ENCODE measurements around the gene ZNF568. TPM values are rescaled to one million over a fixed set of nuclear protein-coding genes. Genes with fewer than 3 reads are reported as not detected.

The ZNF568 gene
- total RNA-seq, 2 donors from 2014 or later = 6.3 to 7.3 TPM

DNA sequence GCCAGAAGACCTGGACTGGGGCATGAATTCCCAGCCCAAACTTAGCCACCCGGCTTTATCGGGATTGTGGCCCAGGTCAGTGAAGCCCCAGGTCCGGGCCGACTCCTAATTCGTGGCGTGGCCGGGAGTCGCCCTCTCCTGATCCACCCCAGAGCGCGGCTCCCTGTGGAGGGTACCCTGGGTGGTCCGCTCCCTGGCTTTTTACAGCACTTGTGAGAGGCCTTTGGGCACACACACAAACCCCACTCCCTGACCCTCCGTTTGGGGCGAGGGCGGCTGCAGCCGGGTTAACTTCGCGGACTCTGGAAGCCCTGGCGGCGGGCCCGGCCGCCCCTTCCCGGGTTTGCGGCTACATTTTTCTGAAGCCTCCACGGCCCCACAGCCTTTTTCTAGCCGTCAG, 56.4 kb downstream of the ZNF568 start:
- Mint-ChIP-seq H3K4me1 (peaks cover 11% of the 10 kb centered on the region), H3K27ac (peak overlapping the region; percentile 61), H3K27me3 (no peaks in the 10 kb centered on the region), H3K36me3 (ENCODE audit: low read depth) (no peaks in the 10 kb centered on the region), H3K4me3 (peak overlapping the region; percentile 95)
- ATAC-seq (no peak), DNase-seq (no peak)
- no peaks in the 10 kb centered on the region for H3K9me3 ChIP-seq (ENCODE audit: control insufficient read depth, low read length, poor library complexity, severe bottlenecking)

DNA sequence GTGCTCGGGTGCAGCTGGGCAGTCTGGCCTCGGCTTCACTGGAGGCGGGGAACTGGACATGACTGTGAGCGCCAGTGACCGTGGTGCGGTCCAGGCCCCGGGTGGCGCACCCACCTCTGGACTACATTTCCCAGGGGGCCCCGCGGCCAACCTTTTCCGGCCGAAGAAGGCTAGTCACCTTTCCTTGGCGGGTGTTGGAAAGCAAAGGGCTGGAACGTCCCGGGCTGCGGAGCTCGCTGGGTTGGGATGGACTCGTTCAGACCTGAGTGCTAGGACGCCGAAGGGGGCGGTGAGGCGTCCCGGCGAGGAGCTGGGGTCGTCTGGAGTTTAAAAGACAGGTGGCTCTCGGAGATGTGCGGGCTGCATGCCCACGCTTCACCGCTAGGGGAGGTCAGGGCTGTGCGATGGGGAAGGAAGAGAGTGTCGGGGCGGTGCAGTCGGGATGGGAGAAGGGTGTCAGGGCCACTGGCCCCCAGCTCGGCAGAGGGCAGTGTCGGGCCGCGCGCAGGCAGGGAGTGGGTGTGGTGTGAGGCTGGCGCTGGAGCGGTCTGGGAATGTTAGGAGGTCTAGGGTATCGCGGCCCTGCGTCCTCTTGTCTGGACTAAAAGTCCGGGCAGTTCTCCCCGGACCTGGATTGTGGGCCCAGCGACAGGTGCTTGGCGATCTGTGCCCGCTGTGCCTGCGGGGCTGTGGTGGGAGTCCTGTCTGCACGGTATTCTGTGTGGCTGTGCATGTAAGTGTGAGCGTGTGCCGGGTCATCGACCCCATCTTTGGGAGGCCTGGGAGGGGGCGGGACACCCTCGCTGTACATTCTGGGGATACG, 57.1 kb downstream of the ZNF568 start:
- peak; percentile 96 for ATAC-seq
- H3K4me1 Mint-ChIP-seq = peaks cover 11% of the 10 kb centered on the region
- H3K27me3 Mint-ChIP-seq = no peaks in the 10 kb centered on the region
- peak overlapping the region; percentile 61 for H3K27ac Mint-ChIP-seq
- peak; percentile 53 to 62 (median 57) for DNase-seq
- H3K4me3 Mint-ChIP-seq = peak overlapping the region; percentile 95
- H3K9me3 ChIP-seq (ENCODE audit: control insufficient read depth, low read length, poor library complexity, severe bottlenecking) = no peaks in the 10 kb centered on the region
- peaks cover under 1% of the 10 kb centered on the region for H3K36me3 Mint-ChIP-seq (ENCODE audit: low read depth)

DNA sequence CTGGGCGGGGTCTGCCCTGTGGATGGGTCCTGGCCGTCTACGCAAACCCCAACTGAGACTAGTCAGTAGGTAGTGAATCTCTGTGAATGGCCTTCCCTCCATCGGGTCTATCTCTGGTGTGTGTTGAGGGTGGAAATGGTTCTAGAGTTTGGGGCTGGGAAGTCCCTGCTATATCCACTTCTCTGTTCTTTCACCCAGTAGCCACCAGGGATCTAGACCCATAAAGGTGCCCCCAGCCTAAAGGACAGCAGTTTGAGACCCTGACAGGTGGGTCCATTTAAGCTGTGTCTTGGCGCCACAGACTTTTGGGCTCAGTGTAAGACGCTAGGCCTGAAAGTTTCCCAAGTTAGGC, 57.7 kb downstream of the ZNF568 start:
- Mint-ChIP-seq H3K4me1 (peaks cover 11% of the 10 kb centered on the region), H3K4me3 (peak overlapping the region; percentile 95), H3K27me3 (no peaks in the 10 kb centered on the region), H3K27ac (peak overlapping the region; percentile 61), H3K36me3 (ENCODE audit: low read depth) (peaks cover 5% of the 10 kb centered on the region)
- no peaks in the 10 kb centered on the region for H3K9me3 ChIP-seq (ENCODE audit: control insufficient read depth, low read length, poor library complexity, severe bottlenecking)
- ATAC-seq (peak; percentile 10), DNase-seq (no peak)

DNA sequence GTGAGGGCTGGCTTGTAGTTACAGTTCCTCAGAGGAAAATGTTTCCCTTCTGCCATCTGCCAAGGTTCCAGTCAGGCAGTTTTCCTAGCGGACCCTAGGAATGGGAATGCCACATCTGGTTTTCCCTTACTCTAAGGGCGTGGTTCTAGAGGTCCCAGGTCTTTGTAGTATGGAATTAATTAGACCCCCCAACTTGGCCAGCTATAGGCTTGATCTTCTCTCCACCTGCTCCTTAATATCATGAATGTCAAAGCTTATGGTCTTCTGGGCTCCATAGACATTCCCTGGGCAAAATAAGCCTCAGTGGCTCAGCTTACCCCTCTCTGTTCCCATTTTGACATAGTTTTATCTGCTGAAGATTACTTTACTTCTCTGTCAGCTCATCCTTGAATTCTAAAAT, 70.0 kb downstream of the ZNF568 start:
- DNase-seq (no peak), ATAC-seq (no peak)
- H3K36me3 Mint-ChIP-seq (ENCODE audit: low read depth) = peaks cover 7% of the 10 kb centered on the region
- H3K27me3 Mint-ChIP-seq = no peaks in the 10 kb centered on the region
- H3K4me1 Mint-ChIP-seq = no peaks in the 10 kb centered on the region
- H3K4me3 Mint-ChIP-seq = no peak overlapping the region
- peaks cover 2% of the 10 kb centered on the region for H3K9me3 ChIP-seq (ENCODE audit: control insufficient read depth, low read length, poor library complexity, severe bottlenecking)
- no peak overlapping the region for H3K27ac Mint-ChIP-seq

DNA sequence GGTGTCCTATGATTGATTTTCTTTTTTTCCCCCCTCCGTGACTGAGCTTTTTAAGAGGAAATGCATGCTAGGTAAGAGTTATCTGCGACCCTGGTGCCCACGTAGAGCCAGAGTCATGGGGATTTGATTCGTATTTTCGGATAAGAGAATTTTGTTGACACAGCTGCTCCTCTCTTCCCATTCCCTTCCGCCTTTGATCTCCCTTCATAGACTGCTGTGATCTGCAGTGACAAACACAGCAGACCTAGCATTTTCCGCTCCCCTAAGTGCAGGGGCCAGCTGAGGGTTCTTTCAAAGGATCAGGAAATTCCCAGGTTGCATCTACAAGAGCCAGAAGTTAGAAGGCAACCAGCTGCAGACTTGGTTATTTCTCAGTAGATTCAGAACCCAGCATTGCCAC, 70.5 kb downstream of the ZNF568 start:
- H3K4me1 Mint-ChIP-seq = no peaks in the 10 kb centered on the region
- peaks cover 2% of the 10 kb centered on the region for H3K9me3 ChIP-seq (ENCODE audit: control insufficient read depth, low read length, poor library complexity, severe bottlenecking)
- no peaks in the 10 kb centered on the region for H3K27me3 Mint-ChIP-seq
- DNase-seq (no peak), ATAC-seq (no peak)
- H3K27ac Mint-ChIP-seq = no peak overlapping the region
- peaks cover 11% of the 10 kb centered on the region for H3K36me3 Mint-ChIP-seq (ENCODE audit: low read depth)
- no peak overlapping the region for H3K4me3 Mint-ChIP-seq

GRCh38 chr19:36987091-36987490, 71.0 kb downstream of the ZNF568 start:
- peaks cover 13% of the 10 kb centered on the region for H3K36me3 Mint-ChIP-seq (ENCODE audit: low read depth)
- H3K27ac Mint-ChIP-seq = no peak overlapping the region
- H3K4me3 Mint-ChIP-seq = no peak overlapping the region
- no peaks in the 10 kb centered on the region for H3K27me3 Mint-ChIP-seq
- H3K4me1 Mint-ChIP-seq = no peaks in the 10 kb centered on the region
- DNase-seq = no peak
- peaks cover 2% of the 10 kb centered on the region for H3K9me3 ChIP-seq (ENCODE audit: control insufficient read depth, low read length, poor library complexity, severe bottlenecking)
- no peak for ATAC-seq

DNA sequence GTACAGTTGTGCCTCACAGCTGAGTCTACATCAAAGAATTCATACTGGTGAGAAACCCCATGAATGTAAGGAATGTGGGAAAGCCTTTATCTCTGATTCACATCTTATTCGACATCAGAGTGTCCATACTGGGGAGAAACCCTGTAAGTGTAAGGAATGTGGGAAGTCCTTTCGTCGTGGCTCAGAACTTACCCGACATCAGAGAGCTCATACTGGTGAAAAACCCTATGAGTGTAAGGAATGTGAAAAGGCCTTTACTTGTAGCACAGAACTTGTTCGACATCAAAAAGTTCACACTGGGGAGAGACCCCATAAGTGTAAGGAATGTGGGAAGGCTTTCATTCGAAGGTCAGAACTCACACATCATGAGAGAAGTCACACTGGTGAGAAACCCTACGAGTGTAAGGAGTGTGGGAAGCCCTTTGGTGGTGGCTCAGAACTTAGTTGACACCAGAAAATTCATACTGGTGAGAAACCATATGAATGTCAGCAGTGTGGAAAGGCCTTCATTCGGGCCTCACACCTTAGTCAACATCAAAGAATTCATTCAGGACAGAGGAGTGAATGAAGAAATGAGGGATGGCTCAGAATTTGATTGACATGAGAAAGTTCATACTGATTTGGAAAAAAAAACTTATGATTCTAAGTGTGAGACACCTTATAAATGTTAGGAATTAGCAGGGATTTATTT, 81.2 kb downstream of the ZNF568 start:
- ATAC-seq = no peak
- Mint-ChIP-seq H3K27ac (no peak overlapping the region), H3K4me3 (no peak overlapping the region), H3K36me3 (ENCODE audit: low read depth) (peaks cover 17% of the 10 kb centered on the region), H3K27me3 (no peaks in the 10 kb centered on the region), H3K4me1 (no peaks in the 10 kb centered on the region)
- H3K9me3 ChIP-seq (ENCODE audit: control insufficient read depth, low read length, poor library complexity, severe bottlenecking) = peaks cover 12% of the 10 kb centered on the region
- DNase-seq = no peak

- H3K36me3 Mint-ChIP-seq (ENCODE audit: low read depth) = peaks cover 15% of the 10 kb centered on the region
- no peak for ATAC-seq
- H3K4me3 Mint-ChIP-seq = no peak overlapping the region
- peaks cover 12% of the 10 kb centered on the region for H3K9me3 ChIP-seq (ENCODE audit: control insufficient read depth, low read length, poor library complexity, severe bottlenecking)
- no peak for DNase-seq
- H3K27me3 Mint-ChIP-seq = no peaks in the 10 kb centered on the region
- no peak overlapping the region for H3K27ac Mint-ChIP-seq
- H3K4me1 Mint-ChIP-seq = no peaks in the 10 kb centered on the region
Observed at GRCh38 chr19:36997843-36998235, 81.7 kb downstream of the ZNF568 start.

DNA sequence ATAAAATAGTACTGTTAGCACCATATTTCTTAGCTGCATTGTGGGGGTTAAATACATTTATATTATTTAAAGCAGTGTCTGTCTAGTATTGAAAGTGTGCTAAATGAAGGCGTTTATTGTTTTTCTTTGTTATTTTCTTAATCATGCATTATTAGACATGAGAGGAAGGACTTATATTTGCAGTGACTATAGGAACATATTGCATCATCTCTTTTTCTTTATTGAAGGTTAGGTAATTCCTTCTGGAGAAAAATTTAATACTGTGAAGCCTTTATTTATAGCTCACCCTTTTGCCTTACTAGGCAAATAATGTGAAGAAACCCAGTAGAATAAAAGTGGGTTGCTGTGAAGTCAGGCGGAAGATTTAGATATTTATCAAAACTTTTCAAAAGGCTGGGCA, 83.2 kb downstream of the ZNF568 start:
- peaks cover 12% of the 10 kb centered on the region for H3K9me3 ChIP-seq (ENCODE audit: control insufficient read depth, low read length, poor library complexity, severe bottlenecking)
- Mint-ChIP-seq H3K36me3 (ENCODE audit: low read depth) (peaks cover 9% of the 10 kb centered on the region), H3K4me3 (no peak overlapping the region), H3K4me1 (no peaks in the 10 kb centered on the region), H3K27me3 (no peaks in the 10 kb centered on the region), H3K27ac (no peak overlapping the region)
- DNase-seq (no peak), ATAC-seq (no peak)

- ATAC-seq (no peak), DNase-seq (peak in 1 of 3 donors; percentile 13)
- Mint-ChIP-seq H3K36me3 (ENCODE audit: low read depth) (peaks cover 5% of the 10 kb centered on the region), H3K4me1 (no peaks in the 10 kb centered on the region), H3K27me3 (no peaks in the 10 kb centered on the region), H3K4me3 (peak overlapping the region; percentile 76), H3K27ac (no peak overlapping the region)
- H3K9me3 ChIP-seq (ENCODE audit: control insufficient read depth, low read length, poor library complexity, severe bottlenecking) = no peaks in the 10 kb centered on the region
Observed at GRCh38 chr19:37007587-37008220, 91.6 kb downstream of the ZNF568 start.

DNA sequence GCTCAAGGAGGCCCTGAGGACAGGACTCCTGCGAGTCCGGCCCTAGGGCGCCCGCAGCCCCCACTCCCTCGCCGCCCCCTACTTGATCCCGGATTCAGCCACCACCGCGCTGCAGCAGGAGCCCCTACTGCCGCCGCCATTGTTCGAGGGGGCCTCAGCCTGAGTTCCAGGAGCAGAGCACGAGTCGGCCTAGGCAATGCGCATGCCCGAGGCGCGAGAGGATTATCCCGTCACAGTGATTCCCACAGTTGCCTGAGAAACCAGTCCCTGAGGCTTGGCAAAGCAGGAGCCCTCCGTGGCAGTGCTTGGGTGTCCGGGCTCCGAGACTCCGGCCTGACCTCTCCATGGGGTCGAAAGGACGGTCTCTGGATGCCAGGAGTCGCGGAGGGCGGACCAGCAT, 93.7 kb downstream of the ZNF568 start:
- H3K4me3 Mint-ChIP-seq = no peak overlapping the region
- ATAC-seq = no peak
- H3K9me3 ChIP-seq (ENCODE audit: control insufficient read depth, low read length, poor library complexity, severe bottlenecking) = no peaks in the 10 kb centered on the region
- no peaks in the 10 kb centered on the region for H3K4me1 Mint-ChIP-seq
- H3K27me3 Mint-ChIP-seq = no peaks in the 10 kb centered on the region
- DNase-seq = no peak
- no peak overlapping the region for H3K27ac Mint-ChIP-seq
- H3K36me3 Mint-ChIP-seq (ENCODE audit: low read depth) = peaks cover 5% of the 10 kb centered on the region

- no peak overlapping the region for H3K4me3 Mint-ChIP-seq
- peaks cover 5% of the 10 kb centered on the region for H3K36me3 Mint-ChIP-seq (ENCODE audit: low read depth)
- ATAC-seq (no peak), DNase-seq (no peak)
- H3K27me3 Mint-ChIP-seq = no peaks in the 10 kb centered on the region
- no peaks in the 10 kb centered on the region for H3K4me1 Mint-ChIP-seq
- H3K27ac Mint-ChIP-seq = no peak overlapping the region
- H3K9me3 ChIP-seq (ENCODE audit: control insufficient read depth, low read length, poor library complexity, severe bottlenecking) = no peaks in the 10 kb centered on the region
Observed at GRCh38 chr19:37012093-37012745, 96.1 kb downstream of the ZNF568 start.

DNA sequence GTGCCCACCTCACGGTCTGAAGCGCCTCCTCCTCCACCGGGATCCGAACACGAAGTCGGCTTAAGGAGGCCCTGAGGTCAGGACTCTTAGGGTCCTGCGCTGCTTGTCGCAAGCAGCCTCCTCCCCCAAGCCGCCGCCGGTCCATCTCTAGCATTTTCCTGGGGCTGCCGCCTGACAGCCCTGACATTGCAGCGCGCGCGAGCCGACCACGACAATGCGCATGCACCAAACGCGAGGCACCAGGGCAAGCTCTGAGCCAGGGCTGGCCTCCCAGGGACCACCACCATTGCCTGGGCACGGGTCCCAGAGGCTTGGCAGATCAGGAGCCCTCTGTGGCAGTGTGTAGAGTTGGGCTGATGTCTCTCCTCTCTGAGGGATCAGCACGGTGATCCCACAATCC, 98.3 kb downstream of the ZNF568 start:
- no peaks in the 10 kb centered on the region for H3K4me1 Mint-ChIP-seq
- H3K27ac Mint-ChIP-seq = no peak overlapping the region
- H3K36me3 Mint-ChIP-seq (ENCODE audit: low read depth) = peaks cover 3% of the 10 kb centered on the region
- DNase-seq (no peak), ATAC-seq (no peak)
- H3K9me3 ChIP-seq (ENCODE audit: control insufficient read depth, low read length, poor library complexity, severe bottlenecking) = peaks cover 5% of the 10 kb centered on the region
- no peak overlapping the region for H3K4me3 Mint-ChIP-seq
- H3K27me3 Mint-ChIP-seq = no peaks in the 10 kb centered on the region

Measured in T-helper 17 cell (primary cell).